Endodermal cell (in vitro differentiated cells): ENCODE data around the gene CHD8. TPM values are rescaled to one million over a fixed set of nuclear protein-coding genes. Genes with fewer than 3 reads are reported as not detected.

Experiments used
- DNase-seq: peaks from one replicate; pipeline ENCODE4 v3.0.0-alpha.2; 2017
- H3K27ac ChIP-seq: 2 replicates; pipeline ENCODE4 v1.5.1; 2013; ENCODE audit warnings: mild to moderate bottlenecking, low read depth, low read length, moderate library complexity
- H3K27me3 ChIP-seq: 2 replicates; pipeline ENCODE4 v1.6.1; 2013; ENCODE audit warnings: mild to moderate bottlenecking, low read length, moderate library complexity; ENCODE audit not compliant: insufficient read depth, control insufficient read depth, poor library complexity, severe bottlenecking
- H3K36me3 ChIP-seq: 2 replicates; pipeline ENCODE4 v1.7.0; 2013; ENCODE audit warnings: mild to moderate bottlenecking, low read length, moderate library complexity; ENCODE audit not compliant: control insufficient read depth, insufficient read depth
- H3K4me1 ChIP-seq: one replicate; pipeline ENCODE4 v1.7.0; 2013; ENCODE audit warnings: low read length; ENCODE audit not compliant: control insufficient read depth, insufficient read depth
- H3K4me3 ChIP-seq: 2 replicates; pipeline ENCODE4 v1.5.1; 2013; ENCODE audit warnings: mild to moderate bottlenecking, low read length, moderate library complexity
- H3K9ac ChIP-seq: 2 replicates; pipeline ENCODE4 v1.6.1; 2013; ENCODE audit warnings: mild to moderate bottlenecking, low read length, moderate library complexity; ENCODE audit not compliant: poor library complexity, severe bottlenecking; ENCODE audit errors: extremely low read depth
- H3K9me3 ChIP-seq: 2 replicates; pipeline ENCODE4 v1.6.1; 2013; ENCODE audit warnings: mild to moderate bottlenecking, low read length, moderate library complexity; ENCODE audit not compliant: control insufficient read depth
- H3K27ac Mint-ChIP-seq: 2 replicates; pipeline ENCODE4 v1.8.0; 2020; ENCODE audit warnings: mixed read lengths
- H3K27me3 Mint-ChIP-seq: 2 replicates; pipeline ENCODE4 v1.8.0; 2021; ENCODE audit warnings: mild to moderate bottlenecking, mixed read lengths; ENCODE audit not compliant: insufficient read depth
- H3K36me3 Mint-ChIP-seq: 2 replicates; pipeline ENCODE4 v1.8.0; 2020; ENCODE audit warnings: low read depth, mixed read lengths
- H3K4me1 Mint-ChIP-seq: 2 replicates; pipeline ENCODE4 v1.8.0; 2020; ENCODE audit warnings: mixed read lengths
- H3K4me3 Mint-ChIP-seq: 2 replicates; pipeline ENCODE4 v1.8.0; 2020; ENCODE audit warnings: mild to moderate bottlenecking, moderate library complexity, mixed read lengths
- H3K9me3 Mint-ChIP-seq: 2 replicates; pipeline ENCODE4 v1.8.0; 2020; ENCODE audit warnings: mild to moderate bottlenecking, mixed read lengths
- WGBS, 2 experiments: methylation state at CpG; one replicate each; pipeline versions ENCODE4 v1.1.5 to v1.1.7; 2013; ENCODE audit warnings: missing lambda C conversion rate in 2 of 2, mixed read lengths in 1 of 2; ENCODE audit not compliant: insufficient coverage in 1 of 2, insufficient read length in 1 of 2; 5-methylcytosine and 5-hydroxymethylcytosine counted together
- total RNA-seq, 2 donors: library from RNA; stranded (reverse); fragmentation: NEBNext Ultra II Directional in 1 of 2; extraction: Animal tissue kit (Norgen Biotek cat#: 25700) in 1 of 2; gene quantifications; 2 replicates in 1 of 2; 3 replicates in 1 of 2; pipeline ENCODE4 v1.2.1, GENCODE V29; 2021
- TF ChIP-seq, protein P1 (sequence below): fragments of 200-600 bp; sonication (generic); conservative IDR thresholded peaks from 2 replicates; pipeline ENCODE4 v1.5.0; 2021; ENCODE audit warnings: antibody characterized with exemption, mild to moderate bottlenecking

CHD8 gene
- total RNA-seq, 2 donors from 2014 or later = 126 to 130 TPM

DNA sequence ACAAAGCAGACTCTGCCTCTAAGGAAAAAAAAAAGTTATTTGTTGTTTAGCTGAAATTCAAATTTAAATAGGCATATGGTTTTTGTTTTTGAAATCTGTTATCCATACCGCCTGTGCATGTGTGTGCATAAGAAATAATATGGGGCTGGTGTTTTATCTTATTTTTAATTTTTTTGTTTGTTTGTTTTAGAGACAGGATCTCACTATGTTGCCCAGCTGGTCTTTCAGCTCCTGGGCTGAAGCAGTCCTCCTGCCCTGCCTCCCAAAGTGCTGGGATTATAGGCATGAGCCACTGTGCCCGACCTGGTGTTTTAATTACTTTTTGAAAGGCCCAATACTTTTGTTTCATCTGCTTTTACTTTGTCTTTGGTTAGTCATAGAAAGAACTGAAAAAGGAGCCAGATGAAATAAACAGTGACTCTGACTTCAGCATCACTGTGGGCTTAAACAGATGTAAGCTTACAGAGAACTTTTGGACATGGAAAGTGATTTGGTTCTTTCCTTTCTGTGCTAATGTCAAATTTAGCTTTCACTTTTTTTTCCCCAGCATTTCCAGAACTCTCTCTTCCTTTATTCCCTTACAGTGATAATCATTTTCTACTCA lies 109.3 kb downstream of the CHD8 start:
- no peak overlapping the region for H3K9ac ChIP-seq
- no peaks in the 10 kb centered on the region for H3K27me3 Mint-ChIP-seq
- no peaks in the 10 kb centered on the region for H3K9me3 ChIP-seq
- H3K27ac ChIP-seq = no peak overlapping the region
- H3K4me3 Mint-ChIP-seq = no peak overlapping the region
- DNase-seq = no peak
- no peaks in the 10 kb centered on the region for H3K4me1 ChIP-seq
- TF ChIP-seq, protein P1, sequence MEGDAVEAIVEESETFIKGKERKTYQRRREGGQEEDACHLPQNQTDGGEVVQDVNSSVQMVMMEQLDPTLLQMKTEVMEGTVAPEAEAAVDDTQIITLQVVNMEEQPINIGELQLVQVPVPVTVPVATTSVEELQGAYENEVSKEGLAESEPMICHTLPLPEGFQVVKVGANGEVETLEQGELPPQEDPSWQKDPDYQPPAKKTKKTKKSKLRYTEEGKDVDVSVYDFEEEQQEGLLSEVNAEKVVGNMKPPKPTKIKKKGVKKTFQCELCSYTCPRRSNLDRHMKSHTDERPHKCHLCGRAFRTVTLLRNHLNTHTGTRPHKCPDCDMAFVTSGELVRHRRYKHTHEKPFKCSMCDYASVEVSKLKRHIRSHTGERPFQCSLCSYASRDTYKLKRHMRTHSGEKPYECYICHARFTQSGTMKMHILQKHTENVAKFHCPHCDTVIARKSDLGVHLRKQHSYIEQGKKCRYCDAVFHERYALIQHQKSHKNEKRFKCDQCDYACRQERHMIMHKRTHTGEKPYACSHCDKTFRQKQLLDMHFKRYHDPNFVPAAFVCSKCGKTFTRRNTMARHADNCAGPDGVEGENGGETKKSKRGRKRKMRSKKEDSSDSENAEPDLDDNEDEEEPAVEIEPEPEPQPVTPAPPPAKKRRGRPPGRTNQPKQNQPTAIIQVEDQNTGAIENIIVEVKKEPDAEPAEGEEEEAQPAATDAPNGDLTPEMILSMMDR = no peak
- H3K27me3 ChIP-seq = no peaks in the 10 kb centered on the region
- H3K27ac Mint-ChIP-seq = no peak overlapping the region
- peaks cover 14% of the 10 kb centered on the region for H3K36me3 ChIP-seq
- H3K36me3 Mint-ChIP-seq = peaks cover 5% of the 10 kb centered on the region
- no peaks in the 10 kb centered on the region for H3K9me3 Mint-ChIP-seq
- 92 to 96% methylated on average over 2 of the region's 2 CpGs for WGBS, 2 experiments
- H3K4me3 ChIP-seq = no peak overlapping the region
- peaks cover 7% of the 10 kb centered on the region for H3K4me1 Mint-ChIP-seq

DNA sequence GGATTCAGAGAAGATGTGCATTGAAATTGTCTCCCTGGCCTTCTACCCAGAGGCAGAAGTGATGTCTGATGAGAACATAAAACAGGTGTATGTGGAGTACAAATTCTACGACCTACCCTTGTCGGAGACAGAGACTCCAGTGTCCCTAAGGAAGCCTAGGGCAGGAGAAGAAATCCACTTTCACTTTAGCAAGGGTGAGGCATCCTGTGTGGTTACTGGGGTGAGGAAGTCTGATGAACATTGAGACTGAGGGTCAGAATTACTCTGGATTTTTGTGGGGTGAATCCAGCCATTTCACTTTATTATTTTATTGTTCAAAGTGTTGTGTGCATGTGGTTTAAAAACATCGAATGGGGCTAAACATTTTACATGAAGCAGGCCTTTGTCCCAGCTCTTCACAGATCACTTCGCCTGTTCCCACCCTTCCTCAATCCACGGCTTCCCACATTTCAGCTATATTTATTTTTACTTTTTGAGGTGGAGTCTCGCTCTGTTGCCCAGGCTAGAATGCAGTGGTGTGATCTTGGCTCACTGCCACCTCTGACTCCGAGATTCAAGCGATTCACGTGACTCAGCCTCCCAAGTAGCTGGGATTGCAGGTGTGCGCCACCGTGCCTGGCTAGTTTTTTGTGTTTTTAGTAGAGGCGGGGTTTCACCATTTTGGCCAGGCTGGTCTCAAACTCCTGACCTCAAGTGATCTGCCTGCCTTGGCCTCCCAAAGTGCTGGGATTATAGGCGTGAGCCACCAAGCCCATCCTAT lies 112.7 kb downstream of the CHD8 start:
- H3K9ac ChIP-seq = no peak overlapping the region
- 91 to 100% methylated on average over 9 to 13 of the region's 13 CpGs for WGBS, 2 experiments

More for the DNA sequence above, 112.7 kb downstream of the CHD8 start:
- Histone ChIP-seq H3K27me3 (no peaks in the 10 kb centered on the region), H3K36me3 (no peaks in the 10 kb centered on the region), H3K4me1 (no peaks in the 10 kb centered on the region), H3K27ac (no peak overlapping the region), H3K9me3 (no peaks in the 10 kb centered on the region), H3K4me3 (no peak overlapping the region)
- Mint-ChIP-seq H3K27ac (no peak overlapping the region), H3K4me3 (no peak overlapping the region), H3K9me3 (no peaks in the 10 kb centered on the region), H3K4me1 (peaks cover 2% of the 10 kb centered on the region), H3K36me3 (no peaks in the 10 kb centered on the region), H3K27me3 (no peaks in the 10 kb centered on the region)
- DNase-seq = no peak
- TF ChIP-seq, protein P1 = no peak

Other genes with a start within 250 kb of the CHD8 start
- gene HNRNPC, start 186.7 kb downstream of the CHD8 start, total RNA-seq = 1,000 to 10,000 TPM in 1 of 2 donors, 100 to 1,000 TPM in 1; 751 to 1,003 TPM
- gene RPGRIP1, start 176.0 kb downstream of the CHD8 start, total RNA-seq = under 1 TPM in 1 of 2 donors, not detected in 1; 0.29 TPM
- 100 to 1,000 TPM; 147 to 181 TPM for gene SUPT16H, start 72.1 kb downstream of the CHD8 start, total RNA-seq
- 10 to 100 TPM; 41.2 to 42.9 TPM for gene RAB2B, start 20.8 kb upstream of the CHD8 start, total RNA-seq
- 10 to 100 TPM; 60.0 to 61.5 TPM for gene TOX4, start 21.1 kb upstream of the CHD8 start, total RNA-seq
- gene METTL3, start 55.2 kb upstream of the CHD8 start, total RNA-seq = 10 to 100 TPM; 63.2 to 64.7 TPM
- gene SALL2, start 70.2 kb upstream of the CHD8 start, total RNA-seq = 100 to 1,000 TPM in 1 of 2 donors, 10 to 100 TPM in 1; 78.6 to 120 TPM
- not detected for gene OR10G3, start 124.0 kb upstream of the CHD8 start, total RNA-seq
- gene OR10G2, start 178.8 kb upstream of the CHD8 start, total RNA-seq = not detected
- not detected for gene OR4E2, start 197.7 kb upstream of the CHD8 start, total RNA-seq
- not detected for gene OR4E1, start 217.7 kb upstream of the CHD8 start, total RNA-seq